ENCODE measurements around the gene HOXB3.

HOXB3 gene

DNA sequence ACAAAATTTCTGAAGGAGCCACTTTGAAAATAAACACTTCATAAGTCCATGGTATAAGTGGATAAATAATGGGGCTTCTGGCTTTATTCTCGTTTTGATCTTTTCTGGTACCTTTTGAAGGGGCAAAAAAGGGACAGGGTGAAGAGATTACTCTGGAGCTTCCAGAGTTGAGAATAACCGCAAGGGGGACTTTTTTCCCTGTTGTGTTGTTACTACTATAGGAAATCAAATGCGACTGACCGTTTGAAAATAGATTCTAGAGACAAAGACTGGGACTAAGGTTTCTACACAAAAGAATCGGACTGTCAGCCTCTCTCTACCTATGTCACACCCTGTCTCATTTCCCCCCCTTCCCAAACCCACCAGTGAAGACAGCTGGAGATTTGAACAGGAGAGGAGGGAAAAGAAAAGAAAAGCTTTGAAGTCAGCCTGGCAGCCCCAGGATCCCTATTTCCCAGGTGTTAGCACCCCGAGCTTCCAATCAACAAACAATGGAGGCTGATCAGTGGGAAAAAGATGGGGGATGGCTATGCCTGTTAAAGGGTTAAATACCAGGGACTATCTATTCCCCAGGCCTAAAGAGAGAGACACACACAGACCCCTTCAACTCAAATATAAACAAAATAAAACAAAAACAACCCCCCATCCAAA, 20.2 kb downstream of the HOXB3 start:
- DNase-seq (ENCODE audit: low read depth), result no peak

- DNase-seq (ENCODE audit: low read depth), result no peak
Observed at GRCh38 chr17:48569240-48569582, 20.8 kb downstream of the HOXB3 start.

- no peak for DNase-seq (ENCODE audit: low read depth)
Observed at GRCh38 chr17:48568499-48569239, 21.4 kb downstream of the HOXB3 start.

GRCh38 chr17:48567646-48568354, 22.2 kb downstream of the HOXB3 start:
- no peak for DNase-seq (ENCODE audit: low read depth)

GRCh38 chr17:48567209-48567608, 22.8 kb downstream of the HOXB3 start:
- no peak for DNase-seq (ENCODE audit: low read depth)

GRCh38 chr17:48566717-48567116, 23.3 kb downstream of the HOXB3 start:
- no peak for DNase-seq (ENCODE audit: low read depth)

- DNase-seq (ENCODE audit: low read depth), result no peak
Observed at GRCh38 chr17:48565925-48566710, 23.9 kb downstream of the HOXB3 start.

DNA sequence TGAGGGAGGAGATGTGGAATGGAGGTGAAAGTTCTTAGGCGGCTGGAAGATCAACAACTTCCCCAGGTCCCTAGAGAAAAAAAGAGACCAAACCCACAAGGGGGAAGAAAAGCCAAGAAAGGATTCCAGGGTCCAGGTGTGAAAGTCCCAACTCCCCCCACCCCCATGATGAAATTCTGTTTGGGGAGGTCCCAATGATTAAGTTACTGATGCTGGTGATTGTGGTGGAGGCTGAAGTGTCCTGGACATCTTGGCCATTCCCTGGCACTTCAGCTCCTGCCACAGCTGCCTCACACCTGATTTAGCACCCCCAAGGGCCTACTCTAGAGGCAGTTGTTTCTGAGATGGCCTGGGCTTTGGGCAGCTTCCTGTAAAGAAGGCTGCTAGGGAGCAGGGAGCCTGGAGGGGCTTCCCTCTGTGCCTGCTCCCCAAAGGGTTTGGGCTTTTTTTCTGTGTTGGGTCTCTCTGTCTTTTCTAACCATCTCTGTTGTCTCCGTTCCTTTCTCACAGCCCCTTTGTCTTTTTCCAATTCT, 25.0 kb downstream of the HOXB3 start:
- DNase-seq (ENCODE audit: low read depth), result no peak

- DNase-seq (ENCODE audit: low read depth), result no peak
Observed at GRCh38 chr17:48564188-48565021, 25.6 kb downstream of the HOXB3 start.

DNA sequence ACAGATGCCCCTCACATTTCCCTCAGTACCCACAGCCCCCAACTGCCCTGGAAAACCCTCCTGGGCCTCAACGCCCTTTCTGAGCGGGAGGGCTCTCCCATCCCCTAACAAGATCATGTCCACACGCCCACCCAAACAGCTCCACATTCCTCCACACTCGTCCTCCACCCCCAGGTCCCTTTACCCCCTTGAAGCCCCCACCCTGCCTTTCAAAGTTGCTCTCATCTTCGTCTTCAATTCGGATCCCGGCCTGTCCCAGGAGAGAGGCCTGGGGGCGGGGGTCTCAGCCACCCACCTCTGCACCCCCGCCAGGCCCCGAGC, 26.2 kb downstream of the HOXB3 start:
- no peak for DNase-seq (ENCODE audit: low read depth)

DNA sequence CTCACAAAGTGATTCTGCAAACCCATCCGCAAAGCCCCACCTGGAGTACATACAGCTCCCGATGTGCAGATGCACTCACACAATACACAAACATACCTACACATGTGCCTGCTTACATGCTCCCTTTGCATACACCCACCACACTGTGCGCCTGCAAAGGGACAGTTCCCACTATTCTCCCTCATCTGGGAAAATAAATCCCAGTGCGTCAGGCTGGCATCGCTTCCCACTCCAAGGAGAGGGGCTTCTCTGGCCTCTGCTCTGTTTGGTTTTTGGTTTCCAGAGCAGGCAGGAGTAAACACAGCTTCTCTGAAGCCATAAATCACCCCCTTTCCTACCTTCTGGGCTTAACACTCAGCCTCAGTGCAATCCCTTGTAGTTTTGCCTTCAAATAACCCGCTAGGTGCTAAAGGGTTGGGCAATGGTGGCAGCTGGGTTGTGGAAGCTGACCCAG, 26.6 kb downstream of the HOXB3 start:
- no peak for DNase-seq (ENCODE audit: low read depth)

- no peak for DNase-seq (ENCODE audit: low read depth)
Observed at GRCh38 chr17:48562934-48563333, 27.1 kb downstream of the HOXB3 start.

- DNase-seq (ENCODE audit: low read depth), result no peak
Observed at GRCh38 chr17:48561884-48562810, 27.9 kb downstream of the HOXB3 start.

GRCh38 chr17:48559840-48560817, 29.9 kb downstream of the HOXB3 start:
- DNase-seq (ENCODE audit: low read depth), result no peak

DNA sequence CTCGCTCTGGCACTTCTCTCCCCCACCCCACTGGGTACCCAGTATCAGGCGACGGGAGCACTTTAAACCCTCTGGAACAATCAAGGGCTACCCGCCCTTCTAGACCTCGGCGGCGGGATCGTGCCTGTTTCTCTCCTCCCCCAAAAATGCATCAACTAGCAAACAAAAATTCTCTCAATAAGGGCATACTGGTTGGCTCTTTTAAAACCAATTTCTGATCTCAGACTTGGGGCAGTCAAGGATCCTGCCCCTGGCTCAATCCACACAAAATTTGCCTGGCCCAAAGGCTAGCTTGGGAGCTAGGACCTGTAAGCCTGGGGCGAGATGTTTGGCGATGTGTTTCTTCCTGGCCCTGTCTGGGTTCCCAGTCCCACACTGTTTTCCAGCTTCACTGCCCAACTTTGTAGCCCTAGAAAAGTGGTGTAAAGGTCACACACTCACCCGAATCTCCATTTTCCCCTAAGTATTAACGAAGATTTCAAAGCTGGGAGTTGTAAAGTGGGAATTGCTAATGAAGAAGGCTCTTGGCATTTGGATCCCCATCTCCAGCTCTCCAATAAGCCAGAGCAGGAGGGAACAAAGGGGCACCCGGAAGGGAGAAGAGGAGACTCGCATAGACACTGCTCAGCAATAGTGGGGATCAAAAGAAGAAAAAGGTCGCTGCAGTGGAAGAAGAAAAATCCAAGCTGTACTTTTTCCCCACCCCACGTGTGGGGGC, 30.8 kb downstream of the HOXB3 start:
- no peak for DNase-seq (ENCODE audit: low read depth)

DNA sequence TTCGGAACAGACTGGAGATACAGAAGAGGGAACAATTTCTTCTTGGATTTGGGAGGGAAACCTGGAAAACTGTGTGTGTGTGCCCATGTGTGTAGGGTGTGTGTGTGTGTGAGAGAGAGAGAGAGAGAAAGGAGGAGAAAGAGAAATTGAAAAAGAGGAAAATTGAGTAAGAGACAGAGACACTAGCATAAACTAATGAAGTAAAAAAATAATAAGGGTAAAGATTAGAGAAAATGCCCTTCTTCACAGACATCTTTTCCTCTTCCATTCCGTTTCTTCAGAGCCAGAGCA, 31.3 kb downstream of the HOXB3 start:
- DNase-seq (ENCODE audit: low read depth), result no peak

- DNase-seq (ENCODE audit: low read depth), result no peak
Observed at GRCh38 chr17:48558057-48558830, 31.8 kb downstream of the HOXB3 start.

Data from stimulated activated CD8-positive, alpha-beta memory T cell treated with anti-CD3 and anti-CD28 coated beads, Interleukin-7, amount 100 ng/mL, for 24 hours (primary cell).